Fibroblast of lung (primary cell): ENCODE results near the gene LRCH2. TPM values are rescaled to one million over a fixed set of nuclear protein-coding genes. Genes with fewer than 3 reads are reported as not detected.
A peak's percentile ranks its signal among the peaks of the same experiment; 100 is the strongest.

Source experiments
- DNase-seq, 2 donors: peaks; one replicate each; pipeline versions ENCODE4 v3.0.0 to v3.0.0-alpha.2; 2010; ENCODE audit warnings: low read depth in 2 of 2
- H2AFZ ChIP-seq: 2 replicates; pipeline ENCODE4 v1.5.1; 2012; ENCODE audit warnings: low read length, control low read depth, inconsistent platforms
- H3K27ac ChIP-seq: 2 replicates; pipeline ENCODE4 v1.5.1; 2011; ENCODE audit warnings: low read length, control low read depth; ENCODE audit not compliant: insufficient read depth
- H3K27me3 ChIP-seq: 2 replicates; pipeline ENCODE4 v1.5.1; 2011; ENCODE audit warnings: mild to moderate bottlenecking, low read length; ENCODE audit not compliant: control insufficient read depth, insufficient read depth
- H3K36me3 ChIP-seq: 2 replicates; pipeline ENCODE4 v1.5.1; 2011; ENCODE audit warnings: low read length; ENCODE audit not compliant: control insufficient read depth, insufficient read depth
- H3K4me1 ChIP-seq: 2 replicates; pipeline ENCODE4 v1.5.1; 2011; ENCODE audit warnings: low read length; ENCODE audit not compliant: control insufficient read depth, insufficient read depth; ENCODE audit errors: extremely low read depth
- H3K4me2 ChIP-seq: 2 replicates; pipeline ENCODE4 v1.5.1; 2011; ENCODE audit warnings: low read length, control low read depth; ENCODE audit not compliant: insufficient read depth; ENCODE audit errors: extremely low read depth
- H3K4me3 ChIP-seq, 4 experiments: fragments of 200-600 bp in 1 of 4; sonication (generic) in 1 of 4; replicated peaks in 1 of 4; 2 replicates each; pipeline ENCODE4 v1.5.1; 2011 to 2016; ENCODE audit warnings: low read length in 4 of 4, low read depth in 3 of 4, mild to moderate bottlenecking in 3 of 4, control low read depth in 2 of 4, inconsistent platforms in 1 of 4, mixed read lengths in 1 of 4; ENCODE audit not compliant: insufficient read depth in 1 of 4; ENCODE audit errors: control extremely low read depth in 1 of 4
- H3K79me2 ChIP-seq: 2 replicates; pipeline ENCODE4 v1.5.1; 2012; ENCODE audit warnings: mild to moderate bottlenecking, low read length, inconsistent platforms; ENCODE audit not compliant: control insufficient read depth, insufficient read depth
- H3K9ac ChIP-seq: 2 replicates; pipeline ENCODE4 v1.5.1; 2011; ENCODE audit warnings: mild to moderate bottlenecking, low read length, control low read depth; ENCODE audit not compliant: insufficient read depth
- H3K9me3 ChIP-seq: 2 replicates; pipeline ENCODE4 v1.5.1; 2012; ENCODE audit warnings: low read depth, low read length; ENCODE audit not compliant: control insufficient read depth, insufficient read depth
- H4K20me1 ChIP-seq: 2 replicates; pipeline ENCODE4 v1.5.1; 2011; ENCODE audit warnings: low read length; ENCODE audit not compliant: control insufficient read depth, insufficient read depth; ENCODE audit errors: extremely low read depth
- CTCF ChIP-seq, 2 donors: IDR thresholded peaks in 1 of 2; conservative IDR thresholded peaks in 1 of 2; 1 replicate in 1 of 2; 2 replicates in 1 of 2; pipeline ENCODE4 v1.5.1; 2011 to 2012; ENCODE audit warnings: low read length in 2 of 2, control low read depth in 1 of 2, inconsistent platforms in 1 of 2, low read depth in 1 of 2, mild to moderate bottlenecking in 1 of 2
- EZH2 ChIP-seq: IDR thresholded peaks from 2 replicates; pipeline ENCODE4 v1.5.1; 2012; ENCODE audit warnings: low read length, control low read depth, mild to moderate bottlenecking; ENCODE audit errors: missing control alignments
- polyA plus RNA-seq, 2 donors: library from polyadenylated mRNA; depleted of rRNA in 1 of 2; stranded (reverse) in 1 of 2; unstranded in 1 of 2; fragments of >200 nt; gene quantifications; 2 replicates each; pipeline ENCODE4 v1.2.1, GENCODE V29; 2011 to 2012; ENCODE audit warnings: missing spikeins in 1 of 2
- total RNA-seq: library from RNA; depleted of rRNA; stranded (reverse); fragments of >200 nt; gene quantifications from 2 replicates; pipeline ENCODE4 v1.2.1, GENCODE V29; 2014

LRCH2 gene
- total and polyA plus RNA-seq, 2 donors (not counting 1 experiment from before 2014, with no cell fraction given): 7.9 to 19.5 TPM

- H3K4me2 ChIP-seq: no peak overlapping the region
- no peaks in the 10 kb centered on the region for H3K27me3 ChIP-seq
- no peak overlapping the region for H3K27ac ChIP-seq
- peak in 1 of 2 donors; percentile 12 for DNase-seq
- H3K9ac ChIP-seq: no peak overlapping the region
- H4K20me1 ChIP-seq: no peaks in the 10 kb centered on the region
- TF ChIP-seq EZH2 (no peak), CTCF (conservative IDR thresholded peaks at IDR 0.05 in 1 of 2, IDR thresholded peaks at IDR 0.05 in 1 of 2; ENCODE audit: low read depth in 1 of 2, low read length in 2 of 2) (no peak)
- H3K9me3 ChIP-seq: no peaks in the 10 kb centered on the region
- no peak overlapping the region for H3K4me3 ChIP-seq
- no peak overlapping the region for H2AFZ ChIP-seq
- H3K4me1 ChIP-seq: no peaks in the 10 kb centered on the region
- H3K79me2 ChIP-seq: no peaks in the 10 kb centered on the region
- no peaks in the 10 kb centered on the region for H3K36me3 ChIP-seq
Observed at GRCh38 chrX:115257711-115258110, 23.8 kb upstream of the LRCH2 start.

- TF ChIP-seq EZH2 (no peak), CTCF (conservative IDR thresholded peaks at IDR 0.05 in 1 of 2, IDR thresholded peaks at IDR 0.05 in 1 of 2; ENCODE audit: low read depth in 1 of 2, low read length in 2 of 2) (no peak)
- Histone ChIP-seq H3K27ac (no peak overlapping the region), H3K9ac (no peak overlapping the region), H3K79me2 (no peaks in the 10 kb centered on the region), H4K20me1 (no peaks in the 10 kb centered on the region), H2AFZ (no peak overlapping the region), H3K27me3 (no peaks in the 10 kb centered on the region), H3K4me2 (no peak overlapping the region), H3K36me3 (no peaks in the 10 kb centered on the region), H3K4me3 (no peak overlapping the region), H3K4me1 (no peaks in the 10 kb centered on the region), H3K9me3 (no peaks in the 10 kb centered on the region)
- DNase-seq: no peak
Observed at GRCh38 chrX:115255003-115255402, 21.1 kb upstream of the LRCH2 start.

GRCh38 chrX:115251458-115252233 lies 17.8 kb upstream of the LRCH2 start:
- no peaks in the 10 kb centered on the region for H3K4me1 ChIP-seq
- H3K27ac ChIP-seq: no peak overlapping the region
- H3K36me3 ChIP-seq: no peaks in the 10 kb centered on the region
- no peak overlapping the region for H3K4me2 ChIP-seq
- no peak overlapping the region for H2AFZ ChIP-seq
- no peak overlapping the region for H3K9ac ChIP-seq
- H4K20me1 ChIP-seq: no peaks in the 10 kb centered on the region
- no peaks in the 10 kb centered on the region for H3K27me3 ChIP-seq
- DNase-seq: no peak
- H3K79me2 ChIP-seq: no peaks in the 10 kb centered on the region
- H3K9me3 ChIP-seq: no peaks in the 10 kb centered on the region
- no peak overlapping the region for H3K4me3 ChIP-seq
- TF ChIP-seq CTCF (conservative IDR thresholded peaks at IDR 0.05 in 1 of 2, IDR thresholded peaks at IDR 0.05 in 1 of 2; ENCODE audit: low read depth in 1 of 2, low read length in 2 of 2) (no peak), EZH2 (no peak)
